Mammary epithelial cell (primary cell): Measurements from ENCODE around the gene CLIC3.

ENCODE experiments used
- EZH2 ChIP-seq: IDR thresholded peaks from 2 replicates; pipeline ENCODE4 v1.6.1; 2012; ENCODE audit warnings: low read length, inconsistent platforms, borderline replicate concordance
- TF ChIP-seq, protein P1 (sequence below), 2 donors: IDR thresholded peaks in 1 of 2; conservative IDR thresholded peaks in 1 of 2; 2 replicates each; pipeline ENCODE4 v1.5.1; 2011 to 2012; ENCODE audit warnings: inconsistent platforms in 2 of 2, low read length in 2 of 2, mild to moderate bottlenecking in 2 of 2, control low read depth in 1 of 2, low read depth in 1 of 2; ENCODE audit not compliant: insufficient read depth in 1 of 2; ENCODE audit errors: extremely low read depth in 1 of 2

- TF ChIP-seq, protein P1, sequence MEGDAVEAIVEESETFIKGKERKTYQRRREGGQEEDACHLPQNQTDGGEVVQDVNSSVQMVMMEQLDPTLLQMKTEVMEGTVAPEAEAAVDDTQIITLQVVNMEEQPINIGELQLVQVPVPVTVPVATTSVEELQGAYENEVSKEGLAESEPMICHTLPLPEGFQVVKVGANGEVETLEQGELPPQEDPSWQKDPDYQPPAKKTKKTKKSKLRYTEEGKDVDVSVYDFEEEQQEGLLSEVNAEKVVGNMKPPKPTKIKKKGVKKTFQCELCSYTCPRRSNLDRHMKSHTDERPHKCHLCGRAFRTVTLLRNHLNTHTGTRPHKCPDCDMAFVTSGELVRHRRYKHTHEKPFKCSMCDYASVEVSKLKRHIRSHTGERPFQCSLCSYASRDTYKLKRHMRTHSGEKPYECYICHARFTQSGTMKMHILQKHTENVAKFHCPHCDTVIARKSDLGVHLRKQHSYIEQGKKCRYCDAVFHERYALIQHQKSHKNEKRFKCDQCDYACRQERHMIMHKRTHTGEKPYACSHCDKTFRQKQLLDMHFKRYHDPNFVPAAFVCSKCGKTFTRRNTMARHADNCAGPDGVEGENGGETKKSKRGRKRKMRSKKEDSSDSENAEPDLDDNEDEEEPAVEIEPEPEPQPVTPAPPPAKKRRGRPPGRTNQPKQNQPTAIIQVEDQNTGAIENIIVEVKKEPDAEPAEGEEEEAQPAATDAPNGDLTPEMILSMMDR (conservative IDR thresholded peaks at IDR 0.05 in 1 of 2, IDR thresholded peaks at IDR 0.05 in 1 of 2; ENCODE audit: extremely low read depth in 1 of 2, insufficient read depth in 1 of 2, low read depth in 1 of 2, low read length in 2 of 2): no peak
- TF ChIP-seq EZH2: no peak
Observed at GRCh38 chr9:136964833-136965422, 31.4 kb downstream of the CLIC3 start.
